T-helper 1 cell treated with Interleukin-12 subunit alpha and Interleukin-12 subunit beta and Interleukin-4 antibody, amounts not matched to agents 30 ng/mL and 1 ng/mL, for 36 hours (primary cell): ENCODE data around the gene NTRK1. TPM values are rescaled to one million over a fixed set of nuclear protein-coding genes. Genes with fewer than 3 reads are reported as not detected.

Experiments used
- intact Hi-C: fragments of 100-400 bp; cut with micrococcal nuclease; formaldehyde crosslinking; loops from one replicate; pipeline ENCODE4 v1.15.1; 2024
- total RNA-seq: library from RNA; stranded (reverse); gene quantifications from 2 replicates; pipeline ENCODE4 v1.2.3, GENCODE V29; 2022

NTRK1 gene
- total RNA-seq, 1 donor from 2014 or later: 13.8 TPM

DNA sequence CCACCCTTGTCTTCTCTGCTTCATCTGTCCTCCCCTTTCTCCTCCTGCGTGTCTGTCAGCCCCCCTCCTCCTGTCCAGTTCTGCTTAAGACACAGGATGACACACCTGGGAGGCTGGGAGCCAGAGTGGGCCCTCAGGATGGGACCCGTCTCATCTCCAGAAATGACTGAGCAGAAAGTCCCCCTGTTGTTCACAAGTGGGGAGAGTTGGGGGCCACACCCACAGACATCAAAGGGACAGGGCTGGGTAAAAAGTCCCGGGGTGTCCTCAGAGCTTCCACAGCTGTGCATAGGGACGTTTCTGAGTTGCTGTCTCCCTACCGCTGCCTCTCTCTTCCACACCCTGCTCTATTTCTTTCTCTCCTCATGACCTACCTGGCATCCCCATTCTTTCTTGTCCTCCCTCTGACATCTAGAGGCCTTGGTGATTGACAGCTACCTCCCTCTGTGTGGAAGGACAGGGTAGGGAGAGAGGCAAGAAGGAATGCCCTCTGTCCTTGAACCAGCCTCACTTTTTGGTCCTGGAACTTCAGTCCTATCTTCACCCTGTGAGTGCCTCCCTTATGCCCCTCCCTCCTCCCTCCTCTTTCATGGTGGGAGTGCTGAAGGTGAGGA, 24.5 kb upstream of the NTRK1 start:
- intact Hi-C loops: loop anchor here (1.0 to 5.0 kb wide), 2 partner anchors 20 to 301 kb away; partner anchors contain the start of genes ETV3 and SH2D2A

DNA sequence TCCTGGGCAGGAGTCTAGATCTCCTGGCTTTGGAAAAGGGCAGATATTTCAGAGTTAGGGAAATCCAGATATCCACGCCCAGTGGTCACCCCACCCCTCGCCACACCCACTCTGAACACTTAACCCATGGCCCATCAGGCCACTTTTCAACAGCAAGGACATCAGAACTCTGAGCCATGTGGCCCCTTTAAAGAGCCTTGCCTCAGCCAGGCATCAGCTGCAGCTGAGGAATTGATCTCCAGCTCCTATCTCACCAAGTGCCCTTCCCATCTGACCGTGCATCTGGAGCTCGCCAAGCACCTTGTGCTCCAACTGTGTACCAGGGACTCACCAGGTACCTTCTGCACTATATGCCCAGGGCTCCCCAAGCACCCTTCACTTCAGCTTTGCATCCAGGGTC, 23.8 kb upstream of the NTRK1 start:
- intact Hi-C loops: loop anchor here (1.0 to 5.0 kb wide), 2 partner anchors 21 to 300 kb away; partner anchors contain the start of genes ETV3 and SH2D2A

DNA sequence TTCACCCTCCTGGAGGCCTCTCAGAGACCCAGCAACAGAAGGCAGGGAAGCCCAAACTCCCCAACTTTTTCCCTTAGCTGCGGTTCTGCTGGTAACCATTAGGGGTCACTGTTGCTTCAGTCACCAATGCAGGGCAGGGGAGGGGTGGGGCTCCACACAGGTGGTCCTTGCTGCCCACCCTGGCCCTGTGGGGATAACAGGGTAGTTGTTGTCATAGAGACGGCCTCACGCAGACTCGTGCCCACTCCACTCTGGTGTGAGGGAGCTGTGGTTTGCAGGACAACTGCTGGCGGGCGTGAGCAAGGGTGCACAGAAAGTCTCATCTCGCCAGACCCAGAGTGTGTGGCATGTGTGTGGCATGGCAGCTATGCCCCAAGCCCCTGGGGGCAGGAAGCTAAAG, 21.7 kb upstream of the NTRK1 start:
- intact Hi-C loops: loop anchor here (1.0 to 5.0 kb wide), 5 partner anchors 9 to 298 kb away; partner anchors contain the start of genes ETV3 and NTRK1

DNA sequence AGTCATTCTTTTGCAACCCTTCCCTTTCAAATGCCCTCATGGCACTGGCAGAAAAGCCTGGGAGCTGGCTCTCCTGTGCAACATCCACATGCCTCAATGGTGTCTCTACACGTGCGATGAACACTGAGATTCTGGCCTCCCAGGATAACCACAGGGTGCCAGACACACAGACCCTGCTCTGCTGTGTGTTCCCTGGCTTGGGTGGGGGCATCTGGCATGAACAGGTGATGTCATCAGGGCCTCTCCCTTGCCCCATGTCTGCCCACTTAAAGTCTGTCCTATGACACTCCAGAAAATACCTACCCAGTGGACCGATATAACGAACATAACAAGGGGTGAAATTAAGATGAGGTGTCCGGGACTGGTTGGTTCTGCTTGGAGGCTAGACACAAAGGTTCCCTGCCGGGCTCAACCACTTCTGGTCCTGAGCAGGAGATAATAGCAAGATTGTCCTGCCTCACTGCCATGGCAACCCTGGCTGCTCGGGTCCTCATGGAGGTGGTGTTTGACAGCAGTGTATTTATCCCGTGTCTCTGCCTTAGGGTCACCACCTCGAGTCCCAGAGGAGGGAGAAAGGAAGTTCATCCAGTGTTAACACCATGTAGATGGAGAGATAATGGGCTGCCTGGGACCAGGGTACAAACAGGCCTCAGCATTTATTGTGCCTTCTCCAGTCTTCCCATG, 21.1 kb upstream of the NTRK1 start:
- intact Hi-C loops: loop anchor here (1.0 to 5.0 kb wide), 5 partner anchors 9 to 298 kb away; partner anchors contain the start of genes ETV3 and NTRK1

DNA sequence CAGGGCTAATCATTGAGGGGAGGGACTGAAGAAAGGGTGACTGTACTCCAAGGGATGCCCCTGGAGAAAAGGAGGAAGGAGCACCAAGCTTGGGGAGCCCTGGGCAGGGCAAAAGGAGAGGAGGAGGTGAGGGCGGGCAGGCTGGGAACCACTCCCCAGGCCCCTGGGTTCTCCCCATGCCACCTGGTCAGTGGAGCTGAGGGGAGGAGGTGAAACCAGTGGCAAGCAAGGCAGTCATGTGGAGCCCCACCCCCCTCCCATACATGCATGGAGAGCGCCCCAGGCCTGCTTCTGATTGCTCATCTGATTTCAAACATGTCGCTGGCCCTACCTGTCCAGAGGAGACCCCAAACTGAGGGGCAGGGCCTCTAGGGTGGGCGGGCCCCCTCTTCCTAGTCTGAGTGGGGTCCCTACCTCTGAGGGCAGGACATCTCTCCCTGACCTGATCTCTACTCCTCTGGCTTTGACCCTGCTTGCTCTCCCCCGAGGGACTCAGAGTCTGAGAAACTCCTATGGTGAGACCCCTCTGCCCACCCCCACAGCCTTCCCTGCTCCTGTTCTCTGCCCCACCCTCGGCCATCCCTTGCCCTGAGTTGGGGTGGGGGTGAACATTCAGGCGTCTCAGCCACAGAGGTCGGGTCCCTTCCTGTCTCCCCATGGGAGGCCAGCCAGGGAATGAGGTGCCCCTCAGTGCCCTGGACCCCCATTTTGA, 20.3 kb upstream of the NTRK1 start:
- intact Hi-C loops: no loop called here

DNA sequence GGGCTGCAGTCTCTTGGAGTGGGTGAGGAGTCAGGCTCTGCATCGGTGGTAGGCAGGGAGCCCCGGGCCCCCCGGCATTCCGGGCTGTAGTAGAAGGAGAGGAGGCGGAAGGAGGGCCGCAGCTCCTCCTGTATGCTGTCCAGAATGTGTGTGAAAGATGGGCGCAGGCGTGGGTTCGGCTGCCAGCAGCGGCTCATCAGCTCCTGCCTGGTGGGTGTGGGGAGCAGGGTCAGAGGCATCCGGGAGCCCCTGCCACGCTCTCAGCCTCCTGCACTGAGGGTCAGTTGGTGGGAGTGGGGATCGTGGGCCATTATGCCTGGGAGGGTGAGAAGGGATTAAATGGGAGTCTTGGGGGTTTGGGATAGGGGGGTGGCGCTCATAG, 19.8 kb upstream of the NTRK1 start:
- intact Hi-C loops: no loop called here

DNA sequence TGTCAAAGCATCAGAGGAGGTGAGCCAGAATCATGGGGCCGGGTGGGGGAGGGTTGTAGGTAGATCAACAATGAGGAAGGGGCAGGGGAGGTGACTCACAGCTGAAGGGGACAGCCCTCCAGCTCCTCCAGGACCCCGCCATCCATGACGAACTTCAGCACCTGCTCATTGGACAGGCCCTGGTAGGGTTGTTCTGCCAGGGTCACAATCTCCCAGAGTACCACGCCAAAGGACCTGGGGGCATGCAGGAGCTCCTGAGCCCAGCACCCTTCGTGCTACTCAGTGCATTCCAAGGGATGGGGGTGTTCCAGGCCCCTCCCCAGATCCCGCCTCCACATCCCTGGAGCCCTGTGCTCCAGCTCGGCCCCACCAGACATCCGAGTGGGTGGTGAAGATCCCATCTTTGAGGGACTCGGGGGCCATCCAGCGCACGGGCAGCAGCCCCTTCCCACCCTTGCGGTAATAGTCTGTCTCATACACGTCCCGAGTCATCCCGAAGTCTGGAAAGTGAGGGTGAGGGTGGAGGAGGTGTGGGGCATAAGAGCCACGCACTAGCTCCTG, 19.3 kb upstream of the NTRK1 start:
- intact Hi-C loops: no loop called here

DNA sequence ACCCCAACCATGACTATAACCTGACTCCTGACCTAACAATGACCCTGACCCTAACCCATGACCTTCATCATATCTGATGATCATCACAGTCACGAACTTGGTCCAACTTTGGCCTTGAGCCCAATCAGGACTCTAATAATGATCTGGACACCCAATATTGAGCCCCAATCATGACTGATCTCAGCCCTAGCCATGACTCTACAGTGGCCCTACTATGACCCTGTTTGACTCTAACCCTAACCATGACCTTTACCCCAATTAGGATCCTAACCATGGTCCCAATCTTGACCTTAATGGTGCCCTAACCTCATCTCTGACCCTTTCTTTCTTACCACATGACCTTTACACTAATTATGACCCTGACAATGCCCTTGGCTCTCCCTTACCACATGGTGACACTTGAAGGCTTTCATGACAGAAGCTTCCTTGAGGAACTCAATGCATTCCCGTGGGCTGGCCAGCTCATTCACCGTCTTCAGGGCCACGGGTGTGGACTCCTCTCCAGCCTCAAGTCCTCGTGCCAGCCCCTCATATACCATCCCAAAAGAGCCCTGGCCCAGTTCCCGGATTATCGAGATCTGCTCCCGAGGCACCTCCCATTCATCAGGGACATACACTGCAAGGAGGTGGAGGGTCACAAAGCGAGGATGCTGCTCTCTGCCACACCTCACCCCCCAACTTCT, 17.9 kb upstream of the NTRK1 start:
- intact Hi-C loops: no loop called here

DNA sequence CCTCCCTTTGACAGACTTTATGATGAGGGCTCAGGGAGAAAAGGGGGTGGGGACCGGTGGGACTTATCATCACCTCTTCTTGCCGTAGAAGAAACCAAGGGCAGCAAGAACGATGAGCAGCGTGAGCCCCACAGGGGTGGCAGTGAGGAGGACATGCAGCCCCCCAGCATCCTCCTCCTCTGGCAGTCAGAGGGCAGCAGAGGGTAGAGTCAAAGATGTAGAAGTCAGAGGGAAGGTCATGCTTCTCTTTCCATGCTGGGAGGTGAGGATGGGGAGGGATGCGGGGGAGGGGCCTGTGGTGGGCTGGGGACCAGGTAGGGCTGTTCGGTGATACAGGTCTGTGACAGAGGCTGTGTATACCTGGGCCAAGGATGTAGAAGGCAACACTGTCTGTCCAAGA, 16.6 kb upstream of the NTRK1 start:
- intact Hi-C loops: no loop called here

DNA sequence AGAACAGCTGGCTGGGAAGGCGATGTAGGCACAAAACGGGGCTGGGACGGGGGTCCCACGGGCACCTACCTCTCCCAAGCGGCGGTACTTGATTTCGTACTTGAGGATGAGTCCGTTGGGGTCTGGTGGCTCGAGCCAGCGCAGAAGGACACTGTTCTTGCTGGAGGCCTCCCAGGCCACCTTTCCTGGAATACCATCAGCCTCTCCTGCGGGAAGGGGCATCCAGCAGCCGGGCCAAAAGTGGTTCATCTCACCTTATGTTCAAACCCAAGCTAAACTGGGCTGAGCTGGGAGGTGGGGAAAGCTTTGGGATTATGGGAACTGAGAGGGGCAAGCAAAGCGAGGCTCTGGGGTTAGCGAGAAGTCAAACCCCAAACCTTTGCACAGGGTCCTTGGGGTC, 16.0 kb upstream of the NTRK1 start:
- intact Hi-C loops: no loop called here

DNA sequence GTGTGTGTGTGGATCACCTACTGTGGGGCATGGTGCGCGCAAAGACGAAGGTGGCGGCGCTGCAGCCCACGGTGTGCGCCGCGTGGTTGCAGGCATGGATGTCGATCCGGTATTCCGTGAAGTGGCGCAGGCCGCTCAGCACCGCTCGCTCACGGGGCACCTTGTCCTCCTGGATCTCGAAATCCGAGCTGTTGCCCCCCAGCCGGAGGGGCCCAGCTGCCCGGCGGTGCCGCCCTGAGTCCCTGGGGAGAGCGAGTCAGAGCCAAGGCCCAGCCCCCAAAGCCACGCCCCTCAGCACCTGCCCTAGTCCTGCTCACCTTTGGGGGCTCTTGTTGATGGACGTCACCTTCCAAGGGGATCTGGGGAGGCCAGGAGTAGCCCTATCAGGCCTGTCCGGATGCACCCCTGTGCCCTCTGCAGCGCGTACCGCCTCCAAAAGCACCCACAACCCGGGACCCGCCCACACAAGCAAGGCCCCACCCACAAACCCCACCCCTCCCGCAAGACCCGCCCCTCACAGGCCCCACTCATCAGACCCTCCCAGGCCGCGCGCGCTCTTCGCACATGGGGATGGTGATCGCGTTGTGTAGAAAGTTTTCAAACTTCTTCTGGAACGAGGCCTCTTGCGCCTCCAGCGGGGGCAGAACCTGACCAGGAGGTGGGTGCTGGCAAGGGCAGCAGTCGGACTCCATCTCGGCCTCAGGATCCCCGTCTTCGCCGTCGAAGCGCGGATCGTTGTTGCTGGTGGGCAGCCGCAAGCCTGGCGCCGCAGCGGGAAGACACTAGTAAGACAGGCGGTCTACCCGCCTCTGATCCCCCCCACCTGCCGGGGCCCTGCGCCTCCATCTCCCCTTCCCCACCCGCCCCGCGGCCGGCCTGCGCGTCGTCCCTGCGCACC, 15.4 kb upstream of the NTRK1 start:
- intact Hi-C loops: no loop called here

DNA sequence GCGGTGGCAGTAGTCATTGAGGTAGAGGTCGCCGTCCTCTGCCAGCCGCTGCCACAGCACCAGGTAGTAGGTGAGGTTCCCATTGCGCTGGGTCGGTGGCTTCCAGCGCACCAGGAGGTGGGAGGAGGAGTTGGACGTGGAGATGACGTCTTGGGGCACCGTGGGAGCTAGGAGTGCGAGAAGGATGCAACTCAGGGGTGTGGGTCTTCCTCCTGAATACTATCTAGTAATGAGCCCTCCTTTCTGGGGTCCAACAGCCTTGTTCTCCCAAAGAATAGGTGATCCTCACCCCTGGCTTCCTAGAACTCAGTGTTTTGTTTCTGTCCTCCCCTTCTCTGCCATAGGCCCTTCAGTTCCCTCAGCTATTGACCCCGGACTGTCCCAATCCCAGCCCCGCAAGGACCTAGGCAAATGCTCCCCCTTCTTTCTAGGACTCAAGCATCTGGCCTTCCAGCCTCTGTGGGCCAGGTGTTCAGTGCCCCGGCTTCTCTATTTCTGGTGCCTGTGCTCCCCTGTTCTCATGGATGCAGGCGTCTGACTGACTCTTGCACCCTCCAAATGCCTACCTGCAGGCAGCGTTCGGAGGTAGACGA, 14.6 kb upstream of the NTRK1 start:
- intact Hi-C loops: no loop called here

DNA sequence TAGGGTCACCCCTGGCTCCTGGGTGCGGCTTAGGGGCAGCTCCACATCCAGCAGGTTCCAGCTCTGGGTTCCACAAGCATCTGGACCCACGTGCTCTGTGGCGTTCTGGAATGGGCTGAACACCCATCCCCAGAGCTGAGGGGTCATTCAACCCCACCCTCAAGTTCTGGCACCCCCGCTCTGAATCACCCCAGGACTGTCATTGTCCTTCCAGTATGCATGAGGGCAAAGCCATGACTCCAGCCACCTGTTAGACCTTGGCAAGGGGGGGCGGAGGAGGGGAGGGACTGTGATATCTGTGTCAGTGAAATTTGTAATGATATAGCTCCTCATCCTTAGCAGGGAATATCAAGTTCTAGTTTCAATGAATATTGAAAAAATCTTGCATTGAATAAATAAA, 14.0 kb upstream of the NTRK1 start:
- intact Hi-C loops: no loop called here

DNA sequence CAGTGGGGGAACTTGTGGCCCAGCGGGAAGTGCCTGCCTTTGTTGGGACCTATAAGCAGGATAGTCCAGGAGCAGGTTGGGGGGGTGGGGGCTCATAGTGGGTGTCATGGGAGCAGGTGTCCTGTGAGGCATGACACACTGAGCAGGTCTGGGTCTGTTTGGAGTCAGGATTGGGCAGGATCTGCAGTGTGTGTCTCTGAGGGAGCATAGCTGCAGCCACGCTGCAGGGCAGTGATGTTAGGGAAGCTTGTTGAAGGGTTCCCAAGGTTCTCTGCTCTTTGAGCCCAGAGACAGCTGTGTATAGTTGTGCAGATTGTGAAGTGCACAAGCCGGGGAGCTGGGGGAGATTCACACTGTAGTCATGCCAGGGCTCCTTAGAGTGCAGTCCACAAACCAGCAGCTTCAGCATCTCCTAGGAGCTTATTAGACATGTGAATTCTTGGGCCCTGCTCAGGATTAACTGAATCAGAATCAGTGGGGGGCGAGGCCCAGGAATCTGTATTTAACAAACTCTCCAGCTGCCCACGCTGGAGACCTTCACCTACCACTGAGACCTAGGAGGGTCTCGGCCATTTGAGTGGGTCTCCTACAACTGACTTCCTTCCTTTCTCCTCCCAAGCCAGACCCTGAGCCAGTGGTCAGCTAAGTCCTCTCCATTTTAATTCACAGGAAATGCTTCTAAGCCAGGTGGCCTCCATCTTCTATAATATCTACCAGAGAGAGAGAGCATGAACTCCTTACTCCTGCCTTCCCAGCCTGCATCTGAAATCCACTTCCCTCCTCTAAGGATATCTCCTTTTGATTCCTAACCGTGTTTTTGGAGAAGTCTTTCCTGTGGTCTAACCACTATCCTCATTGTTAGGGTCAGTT, 12.8 kb upstream of the NTRK1 start:
- intact Hi-C loops: loop anchor here (1.0 to 2.0 kb wide), 4 partner anchors 9 to 32 kb away; partner anchors contain the start of genes NTRK1 and SH2D2A

DNA sequence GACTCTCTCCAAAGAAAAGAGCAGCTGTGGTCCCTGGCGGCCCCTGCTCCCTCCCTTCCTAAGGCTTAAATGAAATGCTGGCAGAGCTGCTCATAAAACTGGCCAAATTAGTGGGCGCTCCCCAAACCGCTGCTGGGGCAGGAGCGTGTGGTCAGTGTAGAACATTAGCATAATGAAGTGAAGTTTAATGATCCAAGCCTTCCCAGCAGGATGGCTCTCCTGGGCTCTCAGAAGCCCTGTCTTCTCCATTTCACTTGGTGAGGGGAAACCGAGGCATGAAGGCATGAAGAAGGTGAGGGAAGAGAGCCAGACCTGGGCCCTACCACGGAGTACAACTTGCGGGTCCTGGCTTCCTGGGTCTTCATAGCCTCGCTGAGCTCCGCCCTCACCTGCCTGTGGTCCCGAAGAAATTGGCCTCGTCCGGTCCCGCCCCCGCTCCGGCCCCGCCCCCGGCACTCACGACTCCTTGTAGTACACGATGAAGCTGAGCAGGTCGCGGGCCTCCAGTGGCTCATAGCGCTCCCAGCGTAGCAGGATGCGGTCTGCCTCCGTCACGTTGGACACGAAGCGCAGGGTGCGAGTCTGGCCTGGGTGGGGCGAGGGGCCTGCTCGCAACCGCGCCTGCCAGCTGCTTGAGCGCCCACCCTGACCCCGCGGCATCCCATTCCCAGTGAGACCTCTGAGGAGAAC, 12.1 kb upstream of the NTRK1 start:
- intact Hi-C loops: loop anchor here (1.0 to 2.0 kb wide), 4 partner anchors 9 to 32 kb away; partner anchors contain the start of genes NTRK1 and SH2D2A

DNA sequence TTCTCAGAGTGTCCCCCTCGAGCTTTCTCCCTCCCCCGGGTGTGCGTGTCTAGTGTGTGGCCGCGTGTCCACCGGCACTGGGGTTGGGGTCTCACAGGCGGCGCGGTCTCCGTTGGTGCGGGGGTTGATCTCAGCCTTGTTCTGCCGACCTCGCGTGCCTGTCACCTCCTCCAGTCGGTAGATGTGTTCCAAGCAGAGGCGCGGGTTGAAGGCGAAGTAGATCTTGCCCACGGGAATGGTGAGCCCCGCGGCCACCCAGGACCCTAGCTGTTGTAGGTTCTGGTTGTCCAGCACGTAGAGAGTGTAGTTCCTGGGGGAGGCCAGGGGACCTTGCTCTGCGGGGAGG, 11.5 kb upstream of the NTRK1 start:
- intact Hi-C loops: loop anchor here (2.0 kb wide), 1 partner anchor 14 kb away; no protein-coding TSS in a partner anchor

DNA sequence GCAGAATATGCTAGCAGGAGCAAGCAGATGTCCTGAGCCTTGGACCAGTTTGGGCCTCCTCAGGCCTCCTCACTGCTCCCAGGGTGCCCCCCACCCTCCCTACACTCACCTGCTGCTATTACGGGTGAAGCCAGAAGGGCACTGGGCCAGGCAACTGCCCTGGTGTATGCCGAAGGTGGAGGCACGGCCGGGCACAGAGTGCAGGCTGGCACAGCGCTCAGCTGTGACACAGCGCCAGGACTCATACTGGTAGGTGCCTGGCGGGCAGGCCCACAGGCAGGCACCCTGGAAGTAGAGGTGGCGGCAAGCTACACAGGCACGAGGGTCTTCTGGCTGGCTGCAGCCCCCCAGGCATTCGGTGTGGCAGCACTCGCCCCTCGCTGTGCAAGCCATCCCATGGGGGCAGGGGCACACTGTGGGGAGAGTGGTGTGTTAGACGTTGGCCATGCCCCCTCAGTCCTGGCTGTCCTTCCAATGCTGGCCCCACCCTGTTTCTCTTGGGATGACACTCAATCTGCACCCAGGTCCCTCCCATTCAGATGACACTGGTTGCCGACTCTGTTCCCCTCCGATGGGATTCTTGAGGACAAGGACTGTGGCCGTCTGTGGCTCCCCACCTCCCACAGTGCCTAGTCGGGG, 8.8 kb upstream of the NTRK1 start:
- intact Hi-C loops: no loop called here

DNA sequence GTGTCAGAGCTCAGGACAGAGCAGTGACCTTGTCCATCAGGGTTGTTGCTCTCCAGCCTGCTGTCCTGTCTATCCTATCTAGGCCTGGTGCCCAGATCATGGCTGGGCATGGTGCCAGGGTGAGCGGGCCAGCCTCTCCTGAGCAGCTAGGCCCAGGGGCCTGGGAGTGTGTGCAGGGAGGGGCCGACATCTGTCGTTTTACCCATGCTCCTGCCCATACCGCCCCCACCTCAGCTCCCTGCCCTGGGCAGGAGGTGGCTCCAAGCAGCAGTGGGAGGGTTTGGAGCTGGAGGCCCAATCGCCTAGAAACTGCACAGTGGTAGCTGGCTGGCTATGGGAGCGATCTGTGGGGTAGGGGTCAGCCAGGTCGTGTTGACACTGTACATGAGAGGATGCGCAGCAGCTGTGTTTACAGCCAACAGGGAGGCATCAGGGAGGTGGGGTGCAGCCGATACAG, 8.2 kb upstream of the NTRK1 start:
- intact Hi-C loops: no loop called here
